ENCODE results near the gene FRAT2.
"Not testable (repeated sequence)": the region's sequence is repeated elsewhere in the genome, so short reads cannot be mapped to it uniquely, and the experiment has no call there.

FRAT2 gene

GRCh38 chr10:97356318-97356914, 21.9 kb upstream of the FRAT2 start:
- DNase-seq (ENCODE audit: low read depth), result peak; percentile 26

- DNase-seq (ENCODE audit: low read depth), result peak; percentile 24
Measured at GRCh38 chr10:97355571-97355975, 21.0 kb upstream of the FRAT2 start.

GRCh38 chr10:97353945-97354344, 19.4 kb upstream of the FRAT2 start:
- no peak for DNase-seq (ENCODE audit: low read depth)

- DNase-seq (ENCODE audit: low read depth), result no peak
Measured at GRCh38 chr10:97349752-97350513, 15.4 kb upstream of the FRAT2 start.

GRCh38 chr10:97347317-97347716, 12.8 kb upstream of the FRAT2 start:
- DNase-seq (ENCODE audit: low read depth), result no peak

- DNase-seq (ENCODE audit: low read depth), result not testable (repeated sequence)
Measured at GRCh38 chr10:97343664-97344063, 9.1 kb upstream of the FRAT2 start.

- no peak for DNase-seq (ENCODE audit: low read depth)
Measured at GRCh38 chr10:97341416-97341815, 6.9 kb upstream of the FRAT2 start.

- DNase-seq (ENCODE audit: low read depth), result no peak
Measured at GRCh38 chr10:97338041-97338440, 3.5 kb upstream of the FRAT2 start.

GRCh38 chr10:97336942-97337831, 2.7 kb upstream of the FRAT2 start:
- DNase-seq (ENCODE audit: low read depth), result no peak

GRCh38 chr10:97336446-97336845, 1.9 kb upstream of the FRAT2 start:
- no peak for DNase-seq (ENCODE audit: low read depth)

- no peak for DNase-seq (ENCODE audit: low read depth)
Measured at GRCh38 chr10:97336006-97336405, 1.5 kb upstream of the FRAT2 start.

- no peak for DNase-seq (ENCODE audit: low read depth)
Measured at GRCh38 chr10:97335188-97335619, 675 bp upstream of the FRAT2 start.

GRCh38 chr10:97333601-97334369, 744 bp downstream of the FRAT2 start:
- peak; percentile 35 for DNase-seq (ENCODE audit: low read depth)

GRCh38 chr10:97333351-97333600, 1.3 kb downstream of the FRAT2 start:
- DNase-seq (ENCODE audit: low read depth), result peak; percentile 32

- peak; percentile 84 for DNase-seq (ENCODE audit: low read depth)
Measured at GRCh38 chr10:97332591-97333350, 1.8 kb downstream of the FRAT2 start.

- DNase-seq (ENCODE audit: low read depth), result no peak
Measured at GRCh38 chr10:97331153-97331703, 3.3 kb downstream of the FRAT2 start.

- no peak for DNase-seq (ENCODE audit: low read depth)
Measured at GRCh38 chr10:97329766-97330165, 4.8 kb downstream of the FRAT2 start.

- no peak for DNase-seq (ENCODE audit: low read depth)
Measured at GRCh38 chr10:97328646-97329453, 5.7 kb downstream of the FRAT2 start.

GRCh38 chr10:97327348-97328294, 6.9 kb downstream of the FRAT2 start:
- no peak for DNase-seq (ENCODE audit: low read depth)

All from fibroblast of gingiva (primary cell).